GM12878 (cell line): ENCODE results near the gene NME7. TPM values are rescaled to one million over a fixed set of nuclear protein-coding genes. Genes with fewer than 3 reads are reported as not detected.

Experiments
- ATAC-seq: fragments of 200-7000 bp; cut with Tn5 transposase; 3 replicates; pipeline ENCODE4 v1.9.1; 2020; ENCODE audit warnings: mild to moderate bottlenecking, moderate library complexity
- BruUV-seq: library from RNA; stranded (reverse); fragments of 400-500 nt; replicated peaks from 2 replicates; lab custom pipeline; 2021; lab: Mats Ljungman, UMichigan
- CTCF ChIA-PET: fragments of 300-600 bp; sonication (Branson Sonifier 250); formaldehyde crosslinking; extraction: SDS; loops from one replicate; lab custom pipeline; 2021; ENCODE audit warnings: inconsistent platforms; lab: Yijun Ruan, JAX
- POLR2A ChIA-PET: fragments of 350-600 bp; formaldehyde crosslinking; extraction: SDS; loops from one replicate; lab custom pipeline; 2021; ENCODE audit warnings: inconsistent platforms; lab: Charles Lee
- RAD21 ChIA-PET: fragments of 300-600 bp; sonication (Branson Sonifier 250); formaldehyde crosslinking; loops from one replicate; lab custom pipeline; 2023; ENCODE audit warnings: antibody characterized with exemption; ENCODE audit not compliant: unreplicated experiment; lab: Charles Lee
- SMC1A ChIA-PET: fragments of 300-600 bp; sonication (Branson Sonifier 250); formaldehyde crosslinking; loops from one replicate; lab custom pipeline; 2023; ENCODE audit not compliant: unreplicated experiment, uncharacterized antibody; lab: Charles Lee
- DNase-seq: peaks from one replicate; pipeline ENCODE4 v3.0.0-alpha.2; 2011; ENCODE audit warnings: low read depth, low spot score
- FAIRE-seq: peaks from 3 replicates; lab custom pipeline; 2011; peaks lifted over from hg19 to GRCh38; lab: Jason Lieb, UNC
- H2AFZ ChIP-seq: 2 replicates; pipeline ENCODE4 v1.6.0; 2011; ENCODE audit warnings: low read depth, low read length, control low read depth; ENCODE audit not compliant: control insufficient read depth
- H3K27ac ChIP-seq: 2 replicates; pipeline ENCODE4 v1.5.1; 2011; ENCODE audit warnings: control low read depth; ENCODE audit not compliant: control insufficient read depth, insufficient read depth
- H3K27me3 ChIP-seq, 2 experiments: replicated peaks in 1 of 2; 2 replicates each; pipeline versions ENCODE4 v1.6.0 to v1.6.1; 2011; ENCODE audit warnings: low read length in 1 of 2; ENCODE audit not compliant: control insufficient read depth in 2 of 2, insufficient read depth in 2 of 2
- H3K36me3 ChIP-seq, 2 experiments: 2 replicates each; pipeline ENCODE4 v1.5.1; 2011; ENCODE audit warnings: low read length in 1 of 2; ENCODE audit not compliant: control insufficient read depth in 2 of 2, insufficient read depth in 2 of 2
- H3K4me1 ChIP-seq: 2 replicates; pipeline ENCODE4 v1.6.1; 2011; ENCODE audit warnings: mild to moderate bottlenecking, low read length, moderate library complexity, mixed read lengths; ENCODE audit not compliant: control insufficient read depth, insufficient read depth
- H3K4me2 ChIP-seq: 2 replicates; pipeline ENCODE4 v1.6.0; 2011; ENCODE audit warnings: control low read depth; ENCODE audit not compliant: control insufficient read depth, insufficient read depth
- H3K4me3 ChIP-seq: fragments of 200-600 bp; sonication (generic); 2 replicates; pipeline ENCODE4 v1.5.1; 2016
- H3K79me2 ChIP-seq: 2 replicates; pipeline ENCODE4 v1.6.0; 2011; ENCODE audit warnings: low read length; ENCODE audit not compliant: control insufficient read depth, insufficient read depth
- H3K9ac ChIP-seq: 2 replicates; pipeline ENCODE4 v1.8.0; 2011; ENCODE audit warnings: low read length, control low read depth, mixed read lengths; ENCODE audit not compliant: control insufficient read depth, insufficient read depth
- H3K9me3 ChIP-seq: replicated peaks from 3 replicates; pipeline ENCODE4 v1.5.1; 2011; ENCODE audit warnings: mild to moderate bottlenecking, low read length; ENCODE audit not compliant: control insufficient read depth, insufficient read depth
- H4K20me1 ChIP-seq: 2 replicates; pipeline ENCODE4 v1.6.0; 2011; ENCODE audit not compliant: control insufficient read depth, insufficient read depth
- BCL11A ChIP-seq: IDR thresholded peaks from 2 replicates; pipeline ENCODE4 v1.6.1; 2011; ENCODE audit warnings: low read depth, low read length
- CBFB ChIP-seq: IDR thresholded peaks from 2 replicates; pipeline ENCODE4 v1.6.1; 2016; ENCODE audit warnings: antibody characterized with exemption, low read depth
- CHD4 ChIP-seq: fragments of 200-600 bp; sonication (generic); IDR thresholded peaks from 2 replicates; pipeline ENCODE4 v1.6.1; 2016; ENCODE audit warnings: mild to moderate bottlenecking
- DPF2 ChIP-seq: fragments of 450-650 bp; IDR thresholded peaks from 2 replicates; pipeline ENCODE4 v1.6.1; 2017; ENCODE audit warnings: mild to moderate bottlenecking
- EED ChIP-seq: sonication (generic); IDR thresholded peaks from 2 replicates; pipeline ENCODE4 v1.6.1; 2016; ENCODE audit warnings: antibody characterized with exemption, low read depth
- ESRRA ChIP-seq: IDR thresholded peaks from 2 replicates; pipeline ENCODE4 v1.6.1; 2012; ENCODE audit warnings: mild to moderate bottlenecking, low read length, improper control_type of control experiment
- IKZF2 ChIP-seq, 2 experiments: fragments of 450-650 bp; IDR thresholded peaks; 2 replicates each; pipeline ENCODE4 v1.6.1; 2017; ENCODE audit warnings: mild to moderate bottlenecking in 2 of 2, moderate library complexity in 2 of 2
- IRF3 ChIP-seq: fragments of 450-650 bp; IDR thresholded peaks from 2 replicates; pipeline ENCODE4 v1.6.1; 2014; ENCODE audit warnings: mild to moderate bottlenecking
- KAT2A ChIP-seq: conservative IDR thresholded peaks from 2 replicates; pipeline ENCODE4 v1.6.1; 2011; ENCODE audit warnings: low read depth, low read length; ENCODE audit not compliant: control insufficient read depth
- LARP7 ChIP-seq: fragments of 450-650 bp; IDR thresholded peaks from 2 replicates; pipeline ENCODE4 v1.6.1; 2017; ENCODE audit warnings: mild to moderate bottlenecking
- PML ChIP-seq: IDR thresholded peaks from 2 replicates; pipeline ENCODE4 v1.6.1; 2012; ENCODE audit warnings: low read length, inconsistent platforms
- RAD51 ChIP-seq: fragments of 450-650 bp; IDR thresholded peaks from 2 replicates; pipeline ENCODE4 v1.6.1; 2016; ENCODE audit warnings: moderate library complexity, mild to moderate bottlenecking, inconsistent platforms
- RBBP5 ChIP-seq: fragments of 200-600 bp; sonication (generic); conservative IDR thresholded peaks from 2 replicates; pipeline ENCODE4 v1.6.1; 2016
- SMARCA5 ChIP-seq: fragments of 450-650 bp; IDR thresholded peaks from 2 replicates; pipeline ENCODE4 v1.6.1; 2017; ENCODE audit warnings: mild to moderate bottlenecking
- YY1 ChIP-seq: IDR thresholded peaks from 2 replicates; pipeline ENCODE4 v1.6.1; 2011; ENCODE audit warnings: low read depth, mild to moderate bottlenecking, low read length
- ZBED1 ChIP-seq: IDR thresholded peaks from 2 replicates; pipeline ENCODE4 v1.6.1; 2016; ENCODE audit warnings: borderline replicate concordance
- ZBTB11 ChIP-seq: fragments of 450-650 bp; formaldehyde crosslinking; IDR thresholded peaks from 2 replicates; pipeline ENCODE4 v1.5.0; 2022; ENCODE audit warnings: mild to moderate bottlenecking, missing genetic modification characterization
- ZNF217 ChIP-seq: fragments of 450-650 bp; IDR thresholded peaks from 2 replicates; pipeline ENCODE4 v1.6.1; 2017; ENCODE audit warnings: antibody characterized with exemption, mild to moderate bottlenecking
- WGBS: methylation state at CpG from one replicate; pipeline ENCODE4 v1.1.6; 2016; ENCODE audit warnings: low lambda C conversion rate; ENCODE audit not compliant: insufficient replicate concordance, insufficient coverage; ENCODE audit errors: missing lambda C conversion rate; 5-methylcytosine and 5-hydroxymethylcytosine counted together
- in situ Hi-C: fragments of 300-500 bp; cut with MboI; formaldehyde crosslinking; loops from 9 replicates; pipeline ENCODE4 v1.14.3; 2018; ENCODE audit warnings: mixed read lengths
- intact Hi-C: fragments of 100-400 bp; cut with micrococcal nuclease; formaldehyde crosslinking; loops from one replicate; pipeline ENCODE4 v1.14.2; 2022; ENCODE audit not compliant: unreplicated experiment
- polyA plus RNA-seq, 11 experiments: library from polyadenylated mRNA; depleted of rRNA in 4 of 11; unstranded in 6 of 11; stranded (reverse) in 5 of 11; fragments of >200 nt; fragmentation: Nextera tagmentation in 4 of 11; fragmentation: Illumina TruSeq in 1 of 11; extraction: Ambion mirVana in 4 of 11; extraction: Trizol in 1 of 11; gene quantifications; 1 replicate in 1 of 11; 2 replicates in 10 of 11; pipeline versions ENCODE4 v1.2.1 to v1.2.3, GENCODE V29; 2011 to 2016; ENCODE audit warnings: inconsistent platforms in 2 of 11, missing spikeins in 2 of 11, low read depth in 1 of 11
- total RNA-seq, 4 experiments: library from RNA; depleted of rRNA in 3 of 4; stranded (reverse); fragments of >200 nt in 3 of 4; fragmentation: Illumina TruSeq in 1 of 4; extraction: Trizol in 1 of 4; gene quantifications; 2 replicates each; pipeline versions ENCODE4 v1.2.1 to v1.2.3, GENCODE V29; 2013 to 2021
- TF ChIP-seq, protein P1 (sequence below): fragments of 450-650 bp; IDR thresholded peaks from 2 replicates; pipeline ENCODE4 v1.6.1; 2017; ENCODE audit warnings: antibody characterized with exemption, mild to moderate bottlenecking, moderate library complexity

Gene NME7
- total and polyA plus RNA-seq, 10 of the 15 experiments (the other 5 are each of a cell fraction or from before 2014, with no cell fraction given) = 1.5 to 15.6 (median 7.2) TPM

- 98% methylated on average over 3 of the region's 3 CpGs for WGBS
- no peak overlapping the region for H2AFZ ChIP-seq
- FAIRE-seq = no peak
- ATAC-seq = no peak
- no peaks in the 10 kb centered on the region for H3K9me3 ChIP-seq
- no peaks in the 10 kb centered on the region for H4K20me1 ChIP-seq
- H3K4me2 ChIP-seq = no peak overlapping the region
- TF ChIP-seq RAD51 = no peak
- no peak for TF ChIP-seq RBBP5
- no peak for TF ChIP-seq PML
- TF ChIP-seq ZNF217 = no peak
- TF ChIP-seq EED = no peak
- no peak for TF ChIP-seq KAT2A
- TF ChIP-seq LARP7 = no peak
- TF ChIP-seq ZBED1 = no peak
- TF ChIP-seq ESRRA = no peak
- TF ChIP-seq DPF2 = no peak
- TF ChIP-seq CHD4 = no peak
- TF ChIP-seq YY1 = no peak
- TF ChIP-seq, protein P1, sequence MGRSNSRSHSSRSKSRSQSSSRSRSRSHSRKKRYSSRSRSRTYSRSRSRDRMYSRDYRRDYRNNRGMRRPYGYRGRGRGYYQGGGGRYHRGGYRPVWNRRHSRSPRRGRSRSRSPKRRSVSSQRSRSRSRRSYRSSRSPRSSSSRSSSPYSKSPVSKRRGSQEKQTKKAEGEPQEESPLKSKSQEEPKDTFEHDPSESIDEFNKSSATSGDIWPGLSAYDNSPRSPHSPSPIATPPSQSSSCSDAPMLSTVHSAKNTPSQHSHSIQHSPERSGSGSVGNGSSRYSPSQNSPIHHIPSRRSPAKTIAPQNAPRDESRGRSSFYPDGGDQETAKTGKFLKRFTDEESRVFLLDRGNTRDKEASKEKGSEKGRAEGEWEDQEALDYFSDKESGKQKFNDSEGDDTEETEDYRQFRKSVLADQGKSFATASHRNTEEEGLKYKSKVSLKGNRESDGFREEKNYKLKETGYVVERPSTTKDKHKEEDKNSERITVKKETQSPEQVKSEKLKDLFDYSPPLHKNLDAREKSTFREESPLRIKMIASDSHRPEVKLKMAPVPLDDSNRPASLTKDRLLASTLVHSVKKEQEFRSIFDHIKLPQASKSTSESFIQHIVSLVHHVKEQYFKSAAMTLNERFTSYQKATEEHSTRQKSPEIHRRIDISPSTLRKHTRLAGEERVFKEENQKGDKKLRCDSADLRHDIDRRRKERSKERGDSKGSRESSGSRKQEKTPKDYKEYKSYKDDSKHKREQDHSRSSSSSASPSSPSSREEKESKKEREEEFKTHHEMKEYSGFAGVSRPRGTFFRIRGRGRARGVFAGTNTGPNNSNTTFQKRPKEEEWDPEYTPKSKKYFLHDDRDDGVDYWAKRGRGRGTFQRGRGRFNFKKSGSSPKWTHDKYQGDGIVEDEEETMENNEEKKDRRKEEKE = no peak
- TF ChIP-seq CBFB = no peak
- no peak for TF ChIP-seq IKZF2 (IDR thresholded peaks at IDR 0.05)
- TF ChIP-seq BCL11A = no peak
- TF ChIP-seq SMARCA5 = no peak
- TF ChIP-seq ZBTB11 = no peak
- no peak for TF ChIP-seq IRF3
- in situ Hi-C loops (no loop called here), intact Hi-C loops (no loop called here)
- ChIA-PET POLR2A (no interaction called here), RAD21 (no interaction called here), CTCF (interaction anchor here (0.9 to 1.4 kb wide), 3 partner anchors 10 to 719 kb away, joined by 3 read pairs; no protein-coding TSS in a partner anchor), SMC1A (interaction anchor here (0.7 kb wide), 1 partner anchor 10 kb away, joined by 3 read pairs; no protein-coding TSS in a partner anchor)
- H3K27me3 ChIP-seq = no peaks in the 10 kb centered on the region
- no peaks in the 10 kb centered on the region for H3K36me3 ChIP-seq
- H3K9ac ChIP-seq = no peak overlapping the region
- H3K79me2 ChIP-seq = no peaks in the 10 kb centered on the region
- no peaks in the 10 kb centered on the region for H3K4me1 ChIP-seq
- H3K27ac ChIP-seq = no peak overlapping the region
- DNase-seq = no peak
- no TSS peak for BruUV-seq
- H3K4me3 ChIP-seq = no peak overlapping the region
These were observed 45.5 kb downstream of the NME7 start for GRCh38 chr1:169322138-169322537.
